HG02870 (cell line): Measurements from ENCODE around the gene COL23A1.

Experiments used
- ATAC-seq: cut with Tn5 transposase; IDR thresholded peaks from one replicate; pipeline ENCODE4 v1.9.1; 2021; ENCODE audit warnings: mild to moderate bottlenecking, moderate library complexity; ENCODE audit not compliant: unreplicated experiment

Gene COL23A1

GRCh38 chr5:178590141-178590923 lies at the start of gene COL23A1:
COL23A1 (minus strand) TSS chr5:178590393.
- ATAC-seq, result peak; percentile 50

GRCh38 chr5:178637356-178638074 lies 47.3 kb upstream of the COL23A1 start:
- no peak for ATAC-seq

GRCh38 chr5:178632285-178632684 lies 42.1 kb upstream of the COL23A1 start:
- ATAC-seq, result no peak

GRCh38 chr5:178630951-178631350 lies 40.8 kb upstream of the COL23A1 start:
- no peak for ATAC-seq

GRCh38 chr5:178630475-178630930 lies 40.3 kb upstream of the COL23A1 start:
- no peak for ATAC-seq

- no peak for ATAC-seq
Observed at GRCh38 chr5:178627259-178627598, 37.0 kb upstream of the COL23A1 start.

- ATAC-seq, result peak; percentile 72
Observed at GRCh38 chr5:178626484-178627258, 36.5 kb upstream of the COL23A1 start, which contains the start of gene CLK4. CLK4 (minus strand) TSS chr5:178627050; CDS start chr5:178623416, 3,634 bp downstream.

GRCh38 chr5:178625679-178626483 lies 35.7 kb upstream of the COL23A1 start:
- peak; percentile 6 for ATAC-seq

- no peak for ATAC-seq
Observed at GRCh38 chr5:178624631-178625546, 34.7 kb upstream of the COL23A1 start.

GRCh38 chr5:178622679-178623247 lies 32.6 kb upstream of the COL23A1 start:
- no peak for ATAC-seq

GRCh38 chr5:178619390-178619789 lies 29.2 kb upstream of the COL23A1 start:
- no peak for ATAC-seq

GRCh38 chr5:178612299-178612698 lies 22.1 kb upstream of the COL23A1 start:
- no peak for ATAC-seq

GRCh38 chr5:178606269-178606668 lies 16.1 kb upstream of the COL23A1 start:
- ATAC-seq, result no peak

- no peak for ATAC-seq
Observed at GRCh38 chr5:178605788-178606187, 15.6 kb upstream of the COL23A1 start.

- ATAC-seq, result no peak
Observed at GRCh38 chr5:178602752-178603151, 12.6 kb upstream of the COL23A1 start.

- no peak for ATAC-seq
Observed at GRCh38 chr5:178595750-178596149, 5.6 kb upstream of the COL23A1 start.

- no peak for ATAC-seq
Observed at GRCh38 chr5:178595150-178595549, 5.0 kb upstream of the COL23A1 start.

- no peak for ATAC-seq
Observed at GRCh38 chr5:178590924-178591423, 781 bp upstream of the COL23A1 start.
